Upper lobe of right lung (tissue), 1 donor: Measurements from ENCODE around the gene MARCHF3. TPM values are rescaled to one million over a fixed set of nuclear protein-coding genes. Genes with fewer than 3 reads are reported as not detected.

Source experiments
- ATAC-seq: fragments of 200-7000 bp; cut with Tn5 transposase; one replicate; pipeline ENCODE4 v1.9.1; 2020; ENCODE audit warnings: mild to moderate bottlenecking, moderate library complexity
- DNase-seq: peaks from one replicate; pipeline ENCODE4 v3.0.0-alpha.2; 2020
- H3K27ac ChIP-seq: fragments of 200-600 bp; one replicate; pipeline ENCODE4 v1.8.0; 2022
- H3K27me3 ChIP-seq: fragments of 200-600 bp; one replicate; pipeline ENCODE4 v1.8.0; 2022; ENCODE audit warnings: mild to moderate bottlenecking
- H3K36me3 ChIP-seq: fragments of 200-600 bp; one replicate; pipeline ENCODE4 v1.8.0; 2022
- H3K4me1 ChIP-seq: fragments of 200-600 bp; one replicate; pipeline ENCODE4 v1.8.0; 2022
- H3K4me3 ChIP-seq: fragments of 200-600 bp; one replicate; pipeline ENCODE4 v1.8.0; 2022; ENCODE audit warnings: mild to moderate bottlenecking
- H3K9me3 ChIP-seq: fragments of 200-600 bp; one replicate; pipeline ENCODE4 v1.8.0; 2022
- CTCF ChIP-seq: fragments of 200-600 bp; IDR thresholded peaks from one replicate; pipeline ENCODE4 v1.8.0; 2022; ENCODE audit warnings: antibody characterized with exemption
- intact Hi-C: fragments of 100-400 bp; cut with DNase I; formaldehyde crosslinking; loops from one replicate; pipeline ENCODE4 v1.11.0; 2022
- total RNA-seq: library from RNA; stranded (reverse); fragmentation: NEBNext Ultra II Directional; extraction: Animal tissue kit (Norgen Biotek cat#: 25700); gene quantifications from one replicate; pipeline ENCODE4 v1.2.1, GENCODE V29; 2021
- donor health status: DM: no; HTN: yes; CAD: no; lungs with severe emphysema.

The MARCHF3 gene
- total RNA-seq, 1 donor from 2014 or later: 11.1 TPM

GRCh38 chr5:126924331-126925033, 105.9 kb downstream of the MARCHF3 start:
- intact Hi-C loops: no loop called here
- no peak for TF ChIP-seq CTCF
- no peak for ATAC-seq
- Histone ChIP-seq H3K27ac (no peak overlapping the region), H3K36me3 (no peaks in the 10 kb centered on the region), H3K4me3 (no peak overlapping the region), H3K4me1 (peaks cover 11% of the 10 kb centered on the region), H3K27me3 (no peaks in the 10 kb centered on the region), H3K9me3 (no peaks in the 10 kb centered on the region)
- DNase-seq: no peak

GRCh38 chr5:126921241-126922091, 108.9 kb downstream of the MARCHF3 start:
- H3K4me3 ChIP-seq: no peak overlapping the region
- no peak overlapping the region for H3K27ac ChIP-seq
- intact Hi-C loops: no loop called here
- DNase-seq: no peak
- H3K36me3 ChIP-seq: no peaks in the 10 kb centered on the region
- peak; percentile 49 for ATAC-seq
- H3K27me3 ChIP-seq: no peaks in the 10 kb centered on the region
- TF ChIP-seq CTCF: no peak
- peaks cover 26% of the 10 kb centered on the region for H3K4me1 ChIP-seq
- H3K9me3 ChIP-seq: no peaks in the 10 kb centered on the region

GRCh38 chr5:126920291-126920690, 110.1 kb downstream of the MARCHF3 start:
- DNase-seq (no peak), ATAC-seq (peak; percentile 23)
- intact Hi-C loops: no loop called here
- H3K9me3 ChIP-seq: no peaks in the 10 kb centered on the region
- H3K27ac ChIP-seq: no peak overlapping the region
- no peaks in the 10 kb centered on the region for H3K36me3 ChIP-seq
- peaks cover 26% of the 10 kb centered on the region for H3K4me1 ChIP-seq
- no peak for TF ChIP-seq CTCF
- H3K27me3 ChIP-seq: no peaks in the 10 kb centered on the region
- H3K4me3 ChIP-seq: no peak overlapping the region

GRCh38 chr5:126919566-126919965, 110.8 kb downstream of the MARCHF3 start:
- Histone ChIP-seq H3K27ac (peak overlapping the region; percentile 40), H3K27me3 (no peaks in the 10 kb centered on the region), H3K4me1 (peaks cover 26% of the 10 kb centered on the region), H3K9me3 (no peaks in the 10 kb centered on the region), H3K36me3 (no peaks in the 10 kb centered on the region), H3K4me3 (no peak overlapping the region)
- no peak for TF ChIP-seq CTCF
- intact Hi-C loops: no loop called here
- DNase-seq: no peak
- ATAC-seq: peak; percentile 9

GRCh38 chr5:126918615-126918957, 111.8 kb downstream of the MARCHF3 start:
- H3K27ac ChIP-seq: peak overlapping the region; percentile 36
- H3K27me3 ChIP-seq: no peaks in the 10 kb centered on the region
- H3K4me3 ChIP-seq: no peak overlapping the region
- ATAC-seq: no peak
- TF ChIP-seq CTCF: no peak
- no peak for DNase-seq
- peaks cover 26% of the 10 kb centered on the region for H3K4me1 ChIP-seq
- no peaks in the 10 kb centered on the region for H3K36me3 ChIP-seq
- intact Hi-C loops: no loop called here
- H3K9me3 ChIP-seq: no peaks in the 10 kb centered on the region
